SW480 (cell line): ENCODE measurements around the gene ARSB.
"Not testable (repeated sequence)": the region's sequence is repeated elsewhere in the genome, so short reads cannot be mapped to it uniquely, and the experiment has no call there.

Source experiments
- DNase-seq: peaks from one replicate; pipeline ENCODE4 v3.0.0-alpha.2; 2016; ENCODE audit warnings: low spot score

Gene ARSB

DNA sequence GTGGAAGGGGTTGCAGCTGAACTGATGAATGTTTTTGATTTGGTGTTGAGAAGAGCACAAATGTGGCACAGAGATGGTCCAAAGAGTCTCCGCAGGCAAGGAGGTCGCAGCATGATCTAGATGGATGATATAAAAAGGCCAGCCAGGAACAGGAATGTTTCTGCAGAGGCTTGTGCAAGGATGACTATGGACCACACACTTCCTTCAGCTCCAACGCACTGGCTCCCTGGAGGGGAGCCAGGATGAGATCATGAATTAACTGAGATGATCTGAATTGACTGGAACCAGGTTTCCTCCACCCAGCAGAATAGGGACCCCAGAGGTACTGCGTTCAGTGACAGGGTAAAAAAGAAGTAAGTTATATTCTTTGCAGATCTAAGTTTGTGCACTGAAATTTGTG is 89.0 kb downstream of the ARSB start:
- no peak for DNase-seq

DNA sequence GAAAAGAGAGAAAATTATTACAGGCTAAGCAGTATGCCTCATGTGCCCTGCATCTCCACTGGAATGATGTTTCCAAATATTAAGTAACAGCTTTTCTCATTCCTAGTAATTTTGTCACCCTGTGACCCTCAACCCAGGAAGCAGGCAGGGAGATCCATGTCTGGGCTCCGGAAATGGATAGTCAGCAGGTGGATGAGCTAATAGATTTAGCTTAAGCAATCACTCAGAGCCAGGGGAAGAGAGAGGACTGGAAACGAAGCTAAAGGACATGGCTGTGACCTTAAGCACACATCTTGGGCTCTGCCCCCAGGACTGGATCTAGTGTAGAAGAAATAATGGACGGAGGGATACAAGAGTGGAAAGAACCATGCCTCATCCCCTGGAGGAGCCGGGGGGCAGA is 89.5 kb downstream of the ARSB start:
- DNase-seq: no peak

DNA sequence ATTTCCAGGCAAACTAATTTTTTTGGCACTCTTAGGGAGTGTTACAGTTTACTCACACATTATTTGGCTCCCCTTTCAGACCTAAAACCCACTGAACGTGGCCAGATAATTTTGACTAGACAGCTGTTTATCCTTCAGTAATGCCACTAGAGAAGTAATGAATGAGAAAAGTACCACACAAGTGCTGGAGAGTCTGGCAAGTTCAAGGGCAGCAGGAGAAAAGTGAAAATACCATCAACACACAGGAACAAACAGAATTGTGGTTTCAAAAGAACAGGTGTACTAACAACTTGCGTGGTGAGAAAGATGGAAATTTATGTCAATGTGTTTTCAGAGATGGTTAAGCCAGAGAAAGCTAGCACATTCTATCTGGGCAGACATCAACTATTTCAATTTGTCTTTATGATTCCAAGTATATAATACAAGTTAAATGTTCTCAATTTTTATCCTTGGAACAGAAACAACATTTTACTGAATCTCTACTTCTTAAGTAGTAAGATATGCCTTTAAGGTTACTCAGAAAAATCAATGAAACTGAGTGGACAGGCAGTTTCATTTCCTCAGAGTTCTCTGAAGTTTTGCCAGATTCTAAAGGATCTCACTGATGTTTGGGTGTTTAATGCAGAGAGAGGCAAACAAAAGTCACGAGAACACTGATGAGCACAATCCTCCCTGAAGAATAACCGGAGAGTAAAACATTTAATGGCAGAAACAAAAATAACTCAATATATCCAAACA is 91.0 kb downstream of the ARSB start:
- no peak for DNase-seq

DNA sequence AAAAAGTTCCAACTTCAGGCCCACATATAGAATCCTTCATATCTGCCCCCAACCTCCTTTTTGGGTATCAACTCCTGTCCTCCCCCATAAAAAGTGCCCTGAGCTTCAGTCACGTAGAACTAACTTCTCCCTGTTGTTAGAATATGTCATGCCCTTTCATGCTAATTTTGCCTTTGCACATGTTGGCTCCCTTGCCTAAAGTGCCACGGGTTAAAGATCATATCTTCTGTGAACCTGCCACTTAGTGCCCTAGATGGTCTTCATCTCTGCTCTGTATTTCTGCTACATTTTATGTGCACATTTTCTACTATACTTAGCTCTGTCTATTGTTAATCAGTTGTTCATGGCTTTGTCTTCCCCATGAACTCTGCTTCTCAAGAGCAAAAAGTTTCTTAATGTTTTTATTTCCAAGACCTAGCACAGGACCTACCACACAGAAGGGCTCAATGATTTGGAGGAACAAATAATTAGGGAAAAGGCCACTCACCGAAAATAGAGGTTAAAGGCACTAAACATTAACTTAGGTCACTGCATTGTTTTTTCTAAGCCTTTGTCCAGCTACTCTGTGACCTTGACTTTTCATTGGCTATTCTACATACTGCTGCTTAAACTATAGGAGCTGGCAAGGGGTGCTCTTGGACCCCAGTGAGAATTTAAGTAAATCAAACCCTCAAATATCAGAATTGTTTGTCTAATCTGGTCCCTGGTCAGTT is 94.3 kb downstream of the ARSB start:
- no peak for DNase-seq

DNA sequence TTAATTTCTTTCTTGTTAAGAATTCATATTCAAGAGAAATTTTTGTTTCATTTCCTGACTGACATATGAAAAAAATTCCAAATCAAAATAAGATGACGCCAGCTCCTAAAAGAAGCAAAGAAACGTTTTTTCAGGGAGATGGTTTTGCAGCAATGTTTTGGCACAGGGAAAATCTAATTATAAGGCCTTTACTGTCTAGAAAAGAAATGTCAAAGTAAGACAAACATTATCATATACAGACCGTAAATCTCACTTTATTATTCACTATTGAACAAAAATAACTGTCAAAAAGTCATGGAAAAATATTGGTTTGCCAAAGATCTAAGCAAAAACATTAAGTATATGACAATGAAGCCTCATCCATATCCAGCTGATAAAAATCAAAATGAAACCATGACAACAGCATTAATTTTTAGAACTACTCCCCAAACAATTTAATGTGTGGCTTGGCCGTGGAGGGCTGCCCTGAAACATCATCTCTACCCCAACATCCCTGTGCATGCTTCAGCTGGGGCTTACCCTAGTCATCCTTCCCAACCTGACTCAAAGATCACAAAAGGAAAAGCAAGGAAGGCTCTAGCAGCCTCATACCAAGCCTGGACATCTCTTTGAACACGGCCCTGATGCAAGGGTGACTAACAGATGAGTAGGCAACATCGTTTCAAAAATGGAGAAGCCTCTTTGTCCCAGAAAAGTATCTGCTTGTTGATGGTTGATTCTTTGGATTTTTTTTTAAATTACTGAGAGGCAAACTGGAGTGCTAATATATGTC is 95.6 kb downstream of the ARSB start:
- DNase-seq: no peak

DNA sequence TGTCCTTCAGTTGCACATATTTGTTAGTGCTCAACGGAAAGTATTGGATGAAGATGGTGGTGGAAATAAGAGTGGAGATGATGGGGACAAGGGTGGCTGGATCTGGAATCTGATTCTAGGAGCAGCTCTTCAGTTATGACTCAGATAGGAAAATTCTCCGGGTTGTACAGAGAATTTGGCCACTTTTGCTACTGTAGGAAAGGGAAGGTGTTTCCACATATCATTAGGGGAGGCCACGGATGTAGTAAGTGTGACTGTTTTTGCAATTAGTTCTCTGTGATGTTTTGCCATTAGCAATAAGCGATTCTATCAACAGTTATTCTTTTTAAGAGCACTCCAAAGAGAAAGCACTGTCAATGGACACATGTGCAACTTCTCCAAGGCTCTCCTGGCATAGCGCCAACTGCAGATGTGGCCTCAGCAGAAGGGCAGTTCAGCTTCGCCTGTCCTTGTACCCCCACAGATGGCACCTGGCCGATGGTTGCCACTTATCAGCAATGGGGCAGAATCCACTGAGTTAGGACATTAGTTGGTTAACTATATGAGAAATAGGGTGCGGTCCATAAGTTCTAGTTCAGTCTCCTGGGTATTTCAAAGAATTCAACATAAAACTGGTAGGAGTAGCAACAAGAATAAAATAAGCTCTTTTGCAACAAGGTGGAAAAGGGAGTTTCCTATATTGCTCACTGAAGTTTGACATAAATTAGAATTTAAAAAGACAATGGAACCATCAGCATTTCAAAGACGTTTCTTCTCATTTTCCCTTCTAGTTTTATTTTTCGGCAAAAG is 96.3 kb downstream of the ARSB start:
- DNase-seq: no peak

DNA sequence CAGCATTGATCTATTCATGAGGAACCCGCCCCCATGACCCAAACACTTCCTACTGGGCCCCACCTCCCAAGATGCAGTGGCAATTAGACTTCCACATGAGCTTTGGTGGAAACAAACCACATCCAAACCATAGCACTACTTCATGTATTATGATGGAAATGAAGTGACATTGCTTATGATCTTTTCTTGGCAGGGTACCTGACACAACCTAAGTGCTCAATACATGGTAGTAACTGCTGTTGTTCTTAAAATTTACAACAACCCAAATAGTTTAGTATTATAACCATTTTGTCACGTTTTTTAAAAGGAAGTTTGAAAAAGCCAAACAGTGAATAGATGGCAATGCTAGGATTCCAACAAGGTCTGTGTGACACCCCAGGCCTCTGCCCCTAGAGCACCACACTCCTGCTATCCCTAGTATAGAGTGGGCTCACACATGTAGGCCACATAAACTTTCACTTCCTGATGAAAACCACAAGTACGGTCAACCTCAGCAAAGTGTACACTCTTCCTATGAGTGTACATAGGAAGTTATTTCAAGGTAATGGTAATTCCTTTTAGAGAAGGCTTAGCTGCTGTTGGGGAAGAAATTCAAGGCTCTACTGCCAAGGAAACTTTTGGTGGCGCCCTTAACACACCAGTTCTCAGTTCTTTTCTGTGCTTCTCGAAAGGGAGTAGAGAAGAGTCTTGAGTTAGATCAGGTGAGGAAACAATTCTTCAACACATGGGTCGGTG is 97.6 kb downstream of the ARSB start:
- DNase-seq: no peak

DNA sequence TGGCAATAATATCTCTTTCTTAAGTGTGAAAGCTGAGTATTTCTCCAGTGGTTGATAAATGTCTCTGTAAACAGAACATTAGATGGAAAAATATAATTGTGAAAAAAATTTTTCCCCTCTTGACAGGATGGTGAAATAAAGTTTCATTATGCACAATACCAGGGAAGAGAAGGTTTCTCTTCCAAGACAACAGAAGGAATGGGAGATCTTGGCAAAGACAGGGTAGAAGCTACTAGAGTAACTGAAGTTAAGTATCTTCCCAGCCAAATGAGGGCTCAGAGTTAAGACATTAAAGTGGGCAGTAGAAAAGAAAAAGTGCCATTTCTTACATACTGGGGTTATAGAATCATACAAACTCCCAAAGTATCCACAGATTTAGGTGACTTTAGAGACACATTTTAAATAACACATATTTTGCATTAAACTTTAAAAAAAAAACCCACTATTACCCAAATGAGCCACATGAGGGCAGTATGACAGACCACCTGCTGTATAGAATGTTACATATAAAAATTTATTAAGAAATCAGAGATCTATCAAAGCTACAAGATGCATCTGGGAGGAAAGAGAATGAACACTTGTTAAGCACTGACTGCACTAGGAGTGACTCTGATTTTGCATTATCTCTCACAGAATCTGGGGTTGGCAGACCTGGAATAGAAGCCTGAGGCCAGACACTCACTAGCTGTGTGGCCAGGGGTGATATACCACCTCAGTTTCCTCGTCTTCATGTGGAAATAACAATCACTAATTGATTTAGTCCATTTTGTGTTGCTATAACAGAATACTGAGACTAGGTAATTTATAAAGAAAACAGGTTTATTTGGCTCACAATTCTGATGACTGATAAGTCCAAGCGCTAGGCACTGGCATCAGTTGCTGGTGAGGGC is 98.5 kb downstream of the ARSB start:
- DNase-seq: no peak

DNA sequence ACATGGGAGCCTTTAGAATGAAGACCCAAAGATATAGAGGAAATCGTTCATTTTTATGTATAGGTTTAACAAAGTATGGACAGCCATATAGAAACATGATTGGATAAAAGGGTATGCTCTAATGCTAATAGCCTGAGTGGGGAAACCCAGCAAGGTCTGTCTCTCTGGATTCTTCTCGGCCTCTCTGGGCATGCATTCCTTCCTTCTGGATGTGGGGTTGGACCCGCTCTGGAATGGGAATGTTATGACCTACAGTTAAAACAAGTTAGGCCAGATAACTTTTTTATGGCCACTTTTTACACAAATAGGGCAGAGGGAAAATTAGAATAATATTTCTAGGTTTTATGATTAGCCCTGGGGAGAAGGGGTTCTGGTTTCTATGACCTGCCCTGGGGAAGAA is 103.2 kb downstream of the ARSB start:
- no peak for DNase-seq

DNA sequence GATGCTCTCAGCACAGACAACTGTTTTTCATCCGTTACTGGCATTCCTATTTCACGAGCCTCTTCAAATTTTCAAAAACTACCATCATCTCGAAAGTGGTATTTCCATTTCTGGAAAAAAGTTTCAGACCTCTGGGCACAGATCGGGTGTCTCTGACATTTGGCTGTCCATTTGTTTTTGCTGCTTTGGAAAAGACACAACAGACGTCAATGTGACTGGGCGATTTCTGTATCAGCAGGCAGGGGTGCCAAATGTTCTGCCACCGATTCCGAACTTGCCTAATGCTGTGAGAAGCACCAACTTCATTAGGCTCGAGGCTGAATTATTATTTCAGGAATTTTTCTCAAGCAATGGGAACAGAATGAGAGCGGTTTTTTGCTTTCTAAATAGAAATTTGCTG is 105.6 kb downstream of the ARSB start:
- DNase-seq: no peak

DNA sequence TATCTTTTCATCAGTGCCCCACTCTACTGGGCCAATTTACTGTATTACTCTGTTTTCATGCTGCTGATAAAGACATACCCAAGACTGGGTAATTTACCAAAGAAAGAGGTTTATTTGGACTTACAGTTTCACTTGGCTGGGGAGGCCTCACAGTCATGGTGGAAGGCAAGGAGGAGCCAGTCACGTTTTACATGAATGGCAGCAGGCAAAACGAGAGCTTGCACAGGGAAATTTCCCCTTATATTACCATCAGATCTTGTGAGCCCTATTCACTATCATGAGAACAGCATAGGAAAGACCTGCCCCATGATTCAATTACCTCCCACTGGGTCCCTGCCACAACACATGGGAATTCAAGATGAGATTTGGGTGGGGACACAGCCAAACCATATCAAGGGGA is 119.0 kb downstream of the ARSB start:
- not testable (repeated sequence) for DNase-seq

DNA sequence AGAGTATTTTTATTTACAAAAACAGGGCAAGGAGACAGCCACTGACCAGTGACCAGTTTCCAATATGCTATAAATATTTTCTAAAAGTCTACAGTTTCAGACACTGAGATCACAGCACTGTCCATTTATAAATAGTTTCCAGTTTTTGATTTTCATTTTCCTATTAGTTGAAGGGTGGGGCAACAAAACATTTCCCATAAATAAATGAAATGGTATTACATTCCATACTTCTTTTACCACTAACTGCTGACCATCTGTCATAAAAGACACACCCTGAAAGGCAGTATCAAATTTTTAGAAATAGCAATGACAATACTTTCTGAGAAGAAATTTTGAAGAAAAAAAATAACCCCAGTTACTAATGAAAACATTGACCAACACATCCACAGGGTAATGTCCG is 126.7 kb downstream of the ARSB start:
- no peak for DNase-seq

DNA sequence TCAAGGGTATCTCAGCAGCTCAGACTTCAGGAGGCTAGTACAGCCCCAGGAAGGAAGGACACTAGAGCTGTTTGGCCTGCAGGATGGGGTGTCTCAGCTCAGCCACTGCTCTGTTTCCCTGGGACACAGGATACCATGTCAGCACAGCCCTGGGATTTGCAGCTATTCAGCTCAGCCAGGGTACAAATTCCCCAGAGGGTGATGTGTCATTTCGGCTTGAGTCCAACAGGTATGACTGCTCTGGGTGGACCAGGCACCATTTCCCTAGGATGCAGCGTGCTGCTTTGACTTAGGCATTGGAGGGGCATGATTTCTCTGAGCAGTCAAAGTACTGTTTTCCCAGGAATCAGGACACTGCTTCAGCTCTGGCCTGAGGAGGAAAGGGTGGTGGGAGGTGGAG is 130.1 kb downstream of the ARSB start:
- no peak for DNase-seq

DNA sequence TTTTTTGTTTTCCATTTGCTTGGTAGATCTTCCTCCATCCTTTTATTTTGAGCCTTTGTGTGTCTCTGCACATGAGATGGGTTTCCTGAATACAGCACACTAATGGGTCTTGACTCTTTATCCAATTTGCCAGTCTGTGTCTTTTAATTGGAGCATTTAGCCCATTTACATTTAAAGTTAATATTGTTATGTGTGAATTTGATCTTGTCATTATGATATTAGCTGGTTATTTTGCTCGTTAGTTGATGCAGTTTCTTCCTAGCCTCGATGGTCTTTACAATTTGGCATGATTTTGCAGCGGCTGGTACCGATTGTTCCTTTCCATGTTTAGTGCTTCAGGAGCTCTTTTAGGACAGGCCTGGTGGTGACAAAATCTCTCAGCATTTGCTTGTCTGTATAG is 133.2 kb downstream of the ARSB start:
- not testable (repeated sequence) for DNase-seq

DNA sequence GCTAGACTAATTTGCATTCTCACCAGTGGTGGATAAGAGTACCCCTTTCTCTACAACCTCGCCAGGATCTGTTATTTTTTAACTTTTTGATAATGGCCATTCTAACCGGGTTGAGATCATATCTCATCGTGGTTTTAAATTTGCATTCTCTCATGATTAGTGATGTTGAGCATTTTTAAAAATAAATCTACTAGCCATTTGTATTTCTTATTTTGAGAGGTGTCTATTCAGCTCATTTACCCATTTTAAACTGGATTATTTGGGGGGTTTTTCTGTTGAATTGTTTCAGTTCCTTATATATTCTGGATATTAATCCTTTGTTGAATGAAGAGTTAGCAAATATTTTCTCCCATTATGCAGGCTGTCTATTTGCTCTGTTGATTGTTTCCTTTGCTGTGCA is 139.6 kb downstream of the ARSB start:
- no peak for DNase-seq

DNA sequence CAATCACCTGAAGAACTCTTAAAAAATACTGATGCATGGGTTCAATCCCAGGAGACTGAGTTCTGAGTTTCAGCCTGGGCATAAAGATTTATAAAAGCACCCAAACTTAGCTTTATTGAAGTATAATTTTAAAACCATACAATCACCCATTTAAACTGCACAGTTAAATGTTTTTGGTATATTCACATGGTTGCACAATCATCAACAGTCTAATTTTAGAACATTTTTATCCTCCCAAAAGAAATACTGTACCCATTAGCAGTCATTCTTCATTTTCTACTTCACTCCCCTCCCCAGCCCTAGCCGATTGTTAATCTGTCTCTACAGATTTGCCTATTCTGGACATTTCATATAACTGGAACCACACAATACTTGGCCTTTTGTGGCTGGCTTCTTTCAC is 141.7 kb downstream of the ARSB start:
- DNase-seq: no peak

DNA sequence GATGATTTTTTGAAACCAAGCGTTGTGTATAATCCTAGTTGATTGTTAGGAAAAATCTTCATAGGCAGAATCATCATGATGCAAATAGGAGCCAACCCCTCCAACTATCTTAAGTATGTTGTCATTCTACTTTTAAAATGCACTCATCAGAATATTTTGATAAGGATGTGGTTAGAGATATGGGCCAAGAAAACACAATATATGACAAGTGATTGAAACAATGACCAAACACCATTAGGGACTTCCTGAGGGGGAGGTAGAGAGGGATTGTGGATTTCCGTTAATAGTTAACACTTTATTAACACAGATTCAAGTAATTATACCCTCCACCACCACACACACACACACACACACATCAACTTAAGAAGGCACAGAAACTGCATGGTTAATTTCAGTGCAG is 143.3 kb downstream of the ARSB start:
- DNase-seq: no peak

DNA sequence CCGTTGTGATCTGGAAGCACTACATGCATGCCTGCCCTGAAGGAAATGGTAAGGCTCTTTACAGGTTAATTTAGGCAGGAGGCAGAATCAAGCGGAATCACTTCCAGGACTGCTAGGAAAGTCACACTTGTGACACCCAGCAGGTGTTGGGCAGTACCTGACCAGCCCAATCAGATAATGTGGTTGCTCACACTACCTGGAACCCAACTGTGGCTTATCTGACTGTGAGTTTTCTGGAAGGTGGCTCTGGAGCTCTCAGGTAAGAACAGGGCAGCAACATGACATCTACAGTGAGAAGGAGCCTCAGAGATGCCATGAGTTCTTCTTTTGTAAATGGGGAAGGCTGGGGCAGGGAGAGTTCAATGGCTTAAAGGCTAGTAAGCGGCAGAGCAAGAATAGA is 146.4 kb downstream of the ARSB start:
- DNase-seq: no peak

DNA sequence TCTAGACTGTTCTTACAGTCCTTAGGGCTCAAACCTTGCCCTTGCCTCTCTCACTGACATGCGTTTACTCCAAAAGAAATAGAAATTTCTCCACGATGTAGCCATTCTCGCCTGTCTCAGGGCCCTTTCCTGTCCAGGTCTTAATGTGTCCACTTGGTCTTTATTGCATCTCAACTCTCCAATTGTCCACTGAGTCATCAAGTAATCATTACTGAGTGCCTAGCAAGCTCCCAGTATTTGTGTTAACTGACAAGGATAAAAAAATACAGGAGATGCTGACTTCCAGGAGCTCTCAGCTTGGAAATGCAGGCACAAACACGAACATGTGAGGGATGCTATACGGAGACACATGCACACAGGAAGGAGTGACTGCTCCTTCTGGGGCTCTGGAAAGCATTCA is 147.3 kb downstream of the ARSB start:
- DNase-seq: no peak

DNA sequence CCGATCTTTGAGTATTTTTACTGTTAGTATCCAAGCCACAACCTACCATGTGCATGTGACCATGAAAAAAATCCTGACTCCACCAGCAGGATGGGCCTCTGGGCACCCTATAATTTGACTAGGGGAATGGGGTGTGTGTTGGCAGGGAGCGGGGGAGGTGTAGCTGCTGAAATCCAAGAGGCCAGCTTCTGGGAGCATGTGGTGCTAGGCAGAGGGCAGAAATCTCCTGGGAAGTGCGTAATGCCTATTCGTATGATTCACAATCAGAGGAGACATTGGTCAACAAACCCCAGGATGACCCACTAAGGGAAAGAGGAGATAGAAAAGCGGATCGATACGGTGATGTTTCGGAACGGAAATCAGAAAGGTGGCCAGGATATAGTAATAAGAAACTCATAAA is 149.9 kb downstream of the ARSB start:
- DNase-seq: no peak

DNA sequence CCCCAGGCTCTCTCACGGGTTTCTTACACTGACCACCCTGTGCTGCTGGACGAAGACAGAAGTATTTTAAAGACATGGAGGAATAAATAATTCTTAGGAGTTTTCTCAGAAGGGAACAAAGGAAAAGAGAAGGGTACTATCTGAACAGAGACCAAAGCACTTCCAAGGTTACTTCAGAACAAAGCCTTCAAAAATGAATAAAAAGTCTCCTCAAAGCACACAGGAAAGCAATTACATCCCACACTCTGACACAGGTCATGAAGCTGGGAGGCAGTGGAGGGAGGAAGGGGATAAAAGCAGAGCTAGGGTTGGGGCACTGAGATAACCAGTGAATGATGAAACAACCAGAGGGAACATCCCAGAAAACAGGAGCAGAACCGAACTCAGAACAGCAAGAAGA is 151.8 kb downstream of the ARSB start:
- DNase-seq: no peak
